HTERT RPE-1 (cell line): ENCODE data around the gene HIRA.

Experiments
- in situ Hi-C: fragments of 300-500 bp; cut with MboI; formaldehyde crosslinking; loops from 4 replicates; pipeline ENCODE4 v1.14.3; 2020; ENCODE audit warnings: low sequenced_read_pairs

The HIRA gene

GRCh38 chr22:19358703-19359553 is 72.6 kb downstream of the HIRA start:
- in situ Hi-C loops = no loop called here

- in situ Hi-C loops = no loop called here
Measured at GRCh38 chr22:19358195-19358594, 73.3 kb downstream of the HIRA start.

GRCh38 chr22:19357270-19358105 is 74.0 kb downstream of the HIRA start:
- in situ Hi-C loops = no loop called here

- in situ Hi-C loops = no loop called here
Measured at GRCh38 chr22:19356708-19357269, 74.7 kb downstream of the HIRA start.

GRCh38 chr22:19355413-19356157 is 75.9 kb downstream of the HIRA start:
- in situ Hi-C loops = no loop called here

- in situ Hi-C loops = no loop called here
Measured at GRCh38 chr22:19354201-19354600, 77.3 kb downstream of the HIRA start.

- in situ Hi-C loops = no loop called here
Measured at GRCh38 chr22:19353363-19354131, 78.0 kb downstream of the HIRA start.

- in situ Hi-C loops = no loop called here
Measured at GRCh38 chr22:19352766-19353165, 78.8 kb downstream of the HIRA start.

GRCh38 chr22:19352217-19352616 is 79.3 kb downstream of the HIRA start:
- in situ Hi-C loops = no loop called here

GRCh38 chr22:19351604-19352003 is 79.9 kb downstream of the HIRA start:
- in situ Hi-C loops = no loop called here

GRCh38 chr22:19350947-19351346 is 80.6 kb downstream of the HIRA start:
- in situ Hi-C loops = no loop called here

GRCh38 chr22:19350476-19350859 is 81.1 kb downstream of the HIRA start:
- in situ Hi-C loops = no loop called here

- in situ Hi-C loops = no loop called here
Measured at GRCh38 chr22:19349778-19350475, 81.6 kb downstream of the HIRA start.

GRCh38 chr22:19346677-19347265 is 84.8 kb downstream of the HIRA start:
- in situ Hi-C loops = no loop called here

- in situ Hi-C loops = no loop called here
Measured at GRCh38 chr22:19344420-19344819, 87.1 kb downstream of the HIRA start.

- in situ Hi-C loops = no loop called here
Measured at GRCh38 chr22:19343470-19343869, 88.1 kb downstream of the HIRA start.

- in situ Hi-C loops = no loop called here
Measured at GRCh38 chr22:19341500-19341899, 90.0 kb downstream of the HIRA start.

- in situ Hi-C loops = no loop called here
Measured at GRCh38 chr22:19337137-19337536, 94.4 kb downstream of the HIRA start.
